Measurements from ENCODE around the gene FAM187B. TPM values are rescaled to one million over a fixed set of nuclear protein-coding genes. Genes with fewer than 3 reads are reported as not detected.

The FAM187B gene
- total and polyA plus RNA-seq, 2 of the 8 experiments (the other 6 are each of a cell fraction or from before 2014, with no cell fraction given) = not detected

- TF ChIP-seq RAD21 (IDR thresholded peaks at IDR 0.05 in 1 of 2, conservative IDR thresholded peaks at IDR 0.05 in 1 of 2; ENCODE audit: low read depth in 2 of 2, low read length in 2 of 2) (peak in 1 of 2 experiments; percentile 15; a peak in 1 of 4 replicates), POLR2A (IDR thresholded peaks at IDR 0.05; ENCODE audit: control extremely low read depth in 1 of 2, low read depth in 2 of 2, low read length in 2 of 2) (peak; percentile 99), RBBP5 (IDR thresholded peaks at IDR 0.05; ENCODE audit: borderline replicate concordance, low read depth, low read length) (no peak; the same call in 1 of the 2 replicates), CHD7 (IDR thresholded peaks at IDR 0.05; ENCODE audit: insufficient replicate concordance, low read length) (no peak), NANOG (IDR thresholded peaks at IDR 0.05; ENCODE audit: insufficient read depth, low read depth, low read length, poor library complexity, severe bottlenecking) (peak; percentile 20), RNF2 (IDR thresholded peaks at IDR 0.05; ENCODE audit: borderline replicate concordance, low read depth, low read length, missing control alignments, poor library complexity, severe bottlenecking) (no peak), TAF1 (IDR thresholded peaks at IDR 0.05; ENCODE audit: low read depth, low read length) (peak; percentile 100), JUND (IDR thresholded peaks at IDR 0.05; ENCODE audit: low read length) (peak; percentile 95), JUN (IDR thresholded peaks at IDR 0.05; ENCODE audit: low read depth, low read length) (no peak)
Measured at GRCh38 chr19:35248310-35249145, 20.0 kb upstream of the FAM187B start, which contains the start of gene LSR (continued).
